ENCODE results near the gene NARF. TPM values are rescaled to one million over a fixed set of nuclear protein-coding genes. Genes with fewer than 3 reads are reported as not detected.
"Not testable (repeated sequence)": the region's sequence is repeated elsewhere in the genome, so short reads cannot be mapped to it uniquely, and the experiment has no call there.

The NARF gene
- total RNA-seq, 3 donors from 2014 or later = 49.7 to 56.0 (median 55.9) TPM

GRCh38 chr17:82449883-82450356 lies 8.6 kb upstream of the NARF start:
- DNase-seq = peak in 2 of 3 donors; percentile 32 to 57
- ATAC-seq = no peak

GRCh38 chr17:82450357-82451106 lies 8.0 kb upstream of the NARF start, which contains the start of gene CYBC1:
Gene CYBC1, minus strand, starts transcription at chr17:82450752. Its CDS starts 1,498 bp downstream, at chr17:82449254.
- Histone ChIP-seq H3K4me3 (peak within 1 kb of the TSS; percentile 80), H3K4me1 (ENCODE audit: low read depth) (peaks cover 4% of the 10 kb centered on the region), H3K36me3 (ENCODE audit: low read depth) (no peaks in the 10 kb centered on the region), H3K9me3 (no peaks in the 10 kb centered on the region)
- intact Hi-C loops (cut with DNase I, micrococcal nuclease) = no loop called here
- ATAC-seq (peak; percentile 98), DNase-seq (peak; percentile 95 to 96 (median 96))
- TF ChIP-seq CTCF (IDR thresholded peaks at IDR 0.05) = no peak

More at GRCh38 chr17:82449883-82450356, 8.6 kb upstream of the NARF start:
- H3K4me1 ChIP-seq (ENCODE audit: low read depth) = peaks cover 4% of the 10 kb centered on the region
- TF ChIP-seq CTCF (IDR thresholded peaks at IDR 0.05) = no peak
- peak overlapping the region; percentile 80 for H3K4me3 ChIP-seq
- no peaks in the 10 kb centered on the region for H3K9me3 ChIP-seq
- no peaks in the 10 kb centered on the region for H3K36me3 ChIP-seq (ENCODE audit: low read depth)
- intact Hi-C loops (cut with DNase I, micrococcal nuclease) = no loop called here

GRCh38 chr17:82452162-82452561 lies 6.4 kb upstream of the NARF start:
- intact Hi-C loops (cut with DNase I, micrococcal nuclease) = no loop called here
- TF ChIP-seq CTCF (IDR thresholded peaks at IDR 0.05) = no peak
- DNase-seq (no peak), ATAC-seq (no peak)
- Histone ChIP-seq H3K4me3 (no peak overlapping the region), H3K9me3 (no peaks in the 10 kb centered on the region), H3K4me1 (ENCODE audit: low read depth) (peaks cover 5% of the 10 kb centered on the region), H3K36me3 (ENCODE audit: low read depth) (no peaks in the 10 kb centered on the region)

GRCh38 chr17:82453151-82453550 lies 5.4 kb upstream of the NARF start:
- DNase-seq; ATAC-seq; H3K36me3 ChIP-seq (ENCODE audit: low read depth); intact Hi-C loops (cut with DNase I, micrococcal nuclease); H3K9me3 ChIP-seq; H3K4me3 ChIP-seq: not testable (repeated sequence)
- peaks cover 11% of the 10 kb centered on the region for H3K4me1 ChIP-seq (ENCODE audit: low read depth)

GRCh38 chr17:82453706-82454105 lies 4.8 kb upstream of the NARF start:
- peaks cover 11% of the 10 kb centered on the region for H3K4me1 ChIP-seq (ENCODE audit: low read depth)
- ATAC-seq; intact Hi-C loops (cut with DNase I, micrococcal nuclease); DNase-seq; H3K36me3 ChIP-seq (ENCODE audit: low read depth); H3K9me3 ChIP-seq; H3K4me3 ChIP-seq: not testable (repeated sequence)

GRCh38 chr17:82457073-82457928 lies 1.2 kb upstream of the NARF start:
- H3K36me3 ChIP-seq (ENCODE audit: low read depth) = no peaks in the 10 kb centered on the region
- ATAC-seq = no peak
- H3K4me3 ChIP-seq = no peak overlapping the region
- no peak for TF ChIP-seq CTCF (IDR thresholded peaks at IDR 0.05)
- intact Hi-C loops (cut with DNase I, micrococcal nuclease) = no loop called here
- H3K4me1 ChIP-seq (ENCODE audit: low read depth) = peaks cover 15% of the 10 kb centered on the region
- DNase-seq = peak; percentile 57 to 73 (median 68)
- no peaks in the 10 kb centered on the region for H3K9me3 ChIP-seq

Data from mucosa of descending colon (tissue), 3 donors.